ENCODE measurements around the gene KIF5C.

GRCh38 chr2:149075853-149076252 lies 200.8 kb downstream of the KIF5C start:
- no peak for TF ChIP-seq POLR2A (IDR thresholded peaks at IDR 0.05)
- TF ChIP-seq CTCF (IDR thresholded peaks at IDR 0.05), result no peak
